Measurements from ENCODE around the gene TMEM163.

The TMEM163 gene

DNA sequence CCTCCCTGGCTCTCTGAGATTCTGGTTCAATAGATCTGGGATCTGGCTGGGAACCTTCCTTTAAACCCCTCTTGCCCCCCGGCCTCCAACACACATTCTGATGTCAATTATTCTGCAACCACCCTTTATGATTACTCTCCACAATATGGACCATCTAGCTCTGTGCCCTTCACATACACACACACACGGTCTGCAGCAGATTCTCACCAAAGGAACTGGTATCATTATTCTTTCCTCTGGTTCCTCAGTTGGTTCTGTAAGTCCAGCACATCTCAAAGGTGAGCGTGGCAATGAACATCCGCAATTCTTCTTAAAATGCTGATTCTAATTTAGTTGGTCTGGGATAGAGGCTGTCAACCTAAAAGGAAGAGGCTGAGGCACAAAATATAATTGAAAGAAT is 2.8 kb upstream of the TMEM163 start:
- DNase-seq = no peak

DNA sequence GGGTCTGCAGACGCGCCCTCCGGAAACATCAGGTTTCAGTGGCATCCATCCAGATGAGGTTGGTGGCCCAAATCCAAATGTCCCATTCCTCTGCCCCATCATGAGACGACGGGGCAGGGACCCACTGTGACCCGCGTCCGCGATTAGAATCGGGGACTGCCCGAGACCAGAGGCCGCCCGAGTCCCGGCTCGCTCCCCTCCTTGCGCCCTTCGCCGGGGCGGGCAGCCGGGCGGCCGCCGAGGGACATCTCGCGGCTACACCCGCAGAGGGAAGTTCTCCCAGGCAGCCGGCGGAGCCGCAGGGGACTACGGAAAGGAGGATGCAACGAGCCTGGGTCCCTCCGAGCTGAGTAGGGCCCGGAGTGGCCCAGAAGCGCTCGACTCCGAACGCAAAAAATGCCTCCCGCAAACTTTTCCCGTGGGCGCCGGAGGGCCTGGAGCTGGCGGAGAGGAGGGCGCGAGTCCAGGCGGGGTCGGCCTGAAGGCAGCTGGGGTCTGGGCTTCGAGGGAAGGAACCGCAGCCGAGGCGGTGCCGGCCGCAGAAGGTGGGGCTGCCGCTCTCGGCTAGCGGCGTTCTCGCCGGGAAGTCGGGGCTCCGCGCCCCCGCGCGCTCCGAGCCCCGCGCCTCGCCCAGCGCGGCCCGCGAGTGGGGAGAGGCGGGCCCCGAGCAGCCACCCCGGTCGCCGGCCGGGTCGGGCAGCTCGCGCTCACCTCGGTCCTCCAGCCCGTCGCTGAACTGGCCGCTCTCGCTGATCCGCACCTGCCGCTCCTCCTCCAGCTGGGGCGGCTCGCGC is 580 bp downstream of the TMEM163 start:
- no peak for DNase-seq

DNA sequence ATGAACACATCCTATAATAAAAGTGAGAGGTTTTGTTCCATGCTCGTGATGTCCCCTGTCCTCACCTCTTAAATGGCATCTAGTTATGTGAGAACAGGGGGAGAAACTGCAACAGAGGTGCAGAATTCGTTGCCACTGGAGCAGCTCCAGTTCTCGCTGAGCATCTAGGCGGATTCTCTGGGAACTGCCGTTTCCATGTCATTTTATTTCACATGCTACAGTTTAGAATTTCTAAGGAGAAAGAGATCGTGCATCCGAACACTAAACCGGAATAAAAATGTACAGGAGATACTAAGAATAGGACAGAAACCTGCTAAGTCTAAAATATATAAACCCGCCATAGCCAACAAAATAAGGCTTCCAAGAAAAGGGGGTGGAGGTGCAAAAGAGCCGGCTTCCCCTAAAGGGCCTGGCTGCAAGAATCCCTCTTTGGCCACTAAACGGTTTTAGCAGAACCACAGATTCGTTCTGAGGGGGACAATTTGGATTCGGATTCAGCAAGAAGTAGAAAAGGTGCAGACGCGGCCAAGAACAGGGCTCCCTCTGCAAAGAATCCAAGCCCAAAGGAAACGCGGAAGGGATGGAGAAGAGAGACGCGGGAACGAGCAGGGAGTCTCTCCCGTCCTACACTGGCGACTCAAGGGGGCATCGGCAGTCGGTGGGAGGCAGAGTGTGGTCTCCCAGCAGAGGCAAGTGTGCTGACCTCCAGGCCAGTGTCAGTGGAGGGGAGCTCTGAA is 1.3 kb downstream of the TMEM163 start:
- no peak for DNase-seq

DNA sequence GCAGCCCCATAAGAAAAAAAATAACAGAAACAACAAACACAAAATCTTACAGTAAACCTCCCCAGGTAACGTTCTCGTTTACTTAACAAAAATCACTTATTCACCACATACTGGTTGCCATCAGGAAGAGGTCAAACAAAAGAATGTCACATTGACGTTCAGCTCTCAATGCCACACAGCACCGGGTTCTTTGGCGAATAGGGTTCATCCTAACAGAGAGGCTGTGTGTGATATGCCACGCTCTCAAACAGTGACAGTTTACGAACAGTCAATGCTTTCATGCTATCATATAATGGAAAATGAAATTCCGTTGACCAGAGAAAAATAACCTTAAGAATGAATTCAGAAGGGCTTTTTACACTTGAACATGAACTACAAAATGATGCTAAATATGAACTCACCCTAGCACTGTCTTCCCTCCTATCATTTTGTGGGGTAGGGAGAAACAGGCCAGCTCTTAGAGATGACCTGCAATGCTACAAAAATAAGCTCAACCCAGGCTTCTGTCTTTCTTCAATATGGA is 2.0 kb downstream of the TMEM163 start:
- no peak for DNase-seq

DNA sequence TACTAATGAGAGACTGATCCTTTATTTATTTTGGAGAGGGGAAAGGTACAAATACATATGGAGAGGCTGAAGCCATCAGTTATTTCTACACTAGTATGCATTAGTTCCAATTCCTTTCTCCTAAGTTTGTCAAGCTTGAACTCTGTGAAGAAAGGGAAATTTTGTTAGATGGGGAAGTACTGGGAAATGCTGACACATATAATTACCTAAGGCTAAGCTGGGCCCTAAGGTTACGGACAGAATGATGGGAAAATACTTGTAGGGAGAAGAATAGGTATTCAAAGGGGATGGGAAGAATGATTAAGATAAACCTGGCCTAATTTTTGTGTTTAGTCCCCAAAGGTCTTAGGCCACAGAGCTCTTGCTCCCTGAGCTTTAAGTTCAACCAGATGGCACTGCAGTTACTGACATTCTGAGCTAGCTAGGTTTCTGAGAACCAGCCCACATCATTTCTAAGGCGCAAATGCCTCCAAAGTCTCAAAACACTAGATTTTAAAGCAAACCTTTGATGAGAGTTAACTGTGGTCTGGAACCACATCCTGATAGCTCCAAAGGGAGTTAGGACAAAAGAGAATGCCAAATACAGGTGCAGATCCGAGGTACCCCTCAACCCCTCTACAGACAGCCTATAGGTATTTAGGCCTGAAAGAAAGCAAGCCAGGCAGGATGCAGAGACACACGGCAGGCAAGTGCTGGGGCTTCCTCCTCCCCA is 2.7 kb downstream of the TMEM163 start:
- DNase-seq = no peak

DNA sequence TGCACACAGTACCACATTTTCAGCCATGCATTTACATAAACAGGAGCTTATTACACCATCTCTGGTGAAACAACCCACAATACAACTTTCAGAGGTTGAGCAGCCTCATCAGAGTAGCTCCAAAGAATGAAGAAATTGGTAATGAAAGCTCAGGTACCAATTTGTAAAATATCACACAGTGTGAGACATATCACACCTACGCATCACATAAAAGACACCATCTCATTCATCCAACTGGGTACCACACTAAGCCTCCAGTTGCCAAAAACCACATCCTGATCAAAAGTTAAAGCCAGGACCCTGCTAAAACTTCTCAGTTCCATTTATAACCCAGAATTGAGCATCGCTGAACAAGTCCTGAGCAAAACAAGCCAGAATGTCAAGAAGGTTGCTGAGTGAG is 4.6 kb downstream of the TMEM163 start:
- peak; percentile 16 for DNase-seq

DNA sequence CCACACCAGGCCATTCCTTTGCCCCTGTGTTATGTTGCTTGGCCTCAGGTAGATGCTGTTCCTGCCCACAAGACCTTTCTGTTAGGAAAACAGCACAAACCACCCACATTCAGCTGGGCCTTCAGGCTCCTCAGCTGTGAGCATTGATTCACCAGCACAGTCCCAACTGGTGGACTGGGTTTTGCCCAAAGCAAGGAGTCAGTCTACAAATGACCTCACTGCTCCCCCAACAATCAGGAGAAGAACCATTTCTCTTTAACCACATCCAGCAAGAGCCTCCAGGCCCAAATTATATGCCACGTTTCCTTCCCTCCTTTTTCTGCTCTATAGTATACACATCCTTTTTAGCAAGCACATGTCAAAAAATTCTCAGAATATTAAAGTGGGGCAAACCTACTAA is 5.2 kb downstream of the TMEM163 start:
- no peak for DNase-seq

DNA sequence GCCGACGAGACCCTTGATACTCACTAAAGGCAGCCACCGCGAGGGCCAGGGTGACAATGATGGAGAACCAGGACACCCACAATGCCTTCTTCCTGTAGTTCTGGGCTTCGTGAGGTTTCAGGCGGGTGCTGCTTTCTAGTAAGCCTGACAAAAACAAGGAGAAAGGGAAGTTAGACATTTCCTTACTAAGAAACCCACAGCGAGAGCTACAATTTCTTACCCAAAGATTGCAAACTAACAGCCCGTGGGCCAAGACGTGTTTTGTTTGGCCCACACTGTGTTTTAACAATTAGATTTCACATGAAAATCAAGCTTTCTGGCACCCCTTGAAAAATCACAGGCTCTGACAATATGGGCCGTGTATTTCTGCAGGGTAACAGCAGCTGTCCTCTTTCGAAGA is 5.6 kb downstream of the TMEM163 start:
- DNase-seq = no peak

DNA sequence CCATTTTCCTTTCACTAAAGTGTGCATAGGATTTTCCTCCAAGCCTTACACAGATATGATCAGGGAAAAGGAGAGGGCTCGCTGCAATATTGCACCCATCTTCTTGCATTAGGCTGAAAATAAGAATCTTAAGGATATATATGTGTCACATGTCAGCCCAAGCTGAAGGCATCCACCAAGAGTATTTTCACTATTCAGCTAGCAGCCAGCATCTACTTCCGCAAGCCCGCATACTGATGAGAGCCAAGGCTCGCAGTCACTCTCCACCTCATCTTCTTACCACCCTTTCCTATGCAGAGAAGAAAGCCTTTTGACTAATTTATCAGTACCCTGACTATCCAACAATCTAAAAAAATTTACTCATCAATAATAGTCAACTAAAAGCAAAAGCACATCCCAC is 6.1 kb downstream of the TMEM163 start:
- DNase-seq = no peak

DNA sequence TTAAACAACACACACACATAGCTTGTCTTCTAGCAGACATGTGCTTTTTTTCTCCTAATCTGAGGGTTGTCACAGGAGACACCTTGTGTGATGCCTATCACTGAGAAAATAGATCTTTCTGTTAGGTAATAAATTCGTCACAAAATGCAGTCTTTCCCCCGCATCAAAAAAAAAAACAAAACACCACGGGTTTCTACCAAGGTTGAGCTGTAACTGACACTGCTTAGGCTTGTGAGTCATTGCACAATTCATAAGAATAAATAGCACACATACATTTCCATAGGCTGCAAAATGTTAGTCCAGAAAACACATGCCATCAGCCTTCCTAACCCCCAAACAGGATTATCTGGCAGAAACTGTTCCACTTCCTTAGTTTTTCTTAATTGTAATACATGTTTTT is 6.5 kb downstream of the TMEM163 start:
- DNase-seq = no peak

DNA sequence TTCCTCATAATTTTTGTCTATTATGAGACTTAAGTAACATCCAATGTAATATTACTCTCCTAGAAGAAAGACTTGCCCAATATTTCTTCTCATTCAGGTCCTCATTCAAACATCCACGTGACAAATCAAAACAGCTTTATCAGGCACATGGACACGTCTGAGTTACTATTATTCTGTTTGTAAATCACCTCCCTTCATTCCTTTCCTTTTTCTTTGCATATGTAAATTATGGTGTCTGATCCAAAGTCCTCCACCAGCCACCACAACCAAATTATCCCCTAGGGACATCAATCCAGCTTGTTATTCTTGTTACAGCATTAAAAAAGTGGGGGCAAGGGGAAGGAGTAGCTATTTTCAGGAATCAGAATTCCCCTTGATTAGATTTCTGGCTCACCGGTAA is 7.1 kb downstream of the TMEM163 start:
- no peak for DNase-seq

DNA sequence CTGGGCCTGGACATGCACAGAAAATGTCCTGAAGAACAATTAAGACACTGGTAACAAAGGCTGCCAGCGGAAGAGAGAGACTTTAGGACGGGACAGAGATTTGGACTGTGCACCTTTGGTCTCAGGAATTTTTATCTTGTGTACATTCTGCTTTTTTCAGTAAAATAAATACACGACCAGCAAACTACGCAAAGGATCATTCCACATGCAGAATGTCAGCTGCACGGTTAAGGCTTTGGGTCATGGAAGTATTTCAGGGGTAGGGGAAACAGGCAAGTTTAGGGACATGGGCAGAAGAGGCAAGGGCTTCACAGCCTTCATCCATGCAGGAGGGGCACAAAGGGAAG is 11.5 kb downstream of the TMEM163 start:
- DNase-seq = no peak

DNA sequence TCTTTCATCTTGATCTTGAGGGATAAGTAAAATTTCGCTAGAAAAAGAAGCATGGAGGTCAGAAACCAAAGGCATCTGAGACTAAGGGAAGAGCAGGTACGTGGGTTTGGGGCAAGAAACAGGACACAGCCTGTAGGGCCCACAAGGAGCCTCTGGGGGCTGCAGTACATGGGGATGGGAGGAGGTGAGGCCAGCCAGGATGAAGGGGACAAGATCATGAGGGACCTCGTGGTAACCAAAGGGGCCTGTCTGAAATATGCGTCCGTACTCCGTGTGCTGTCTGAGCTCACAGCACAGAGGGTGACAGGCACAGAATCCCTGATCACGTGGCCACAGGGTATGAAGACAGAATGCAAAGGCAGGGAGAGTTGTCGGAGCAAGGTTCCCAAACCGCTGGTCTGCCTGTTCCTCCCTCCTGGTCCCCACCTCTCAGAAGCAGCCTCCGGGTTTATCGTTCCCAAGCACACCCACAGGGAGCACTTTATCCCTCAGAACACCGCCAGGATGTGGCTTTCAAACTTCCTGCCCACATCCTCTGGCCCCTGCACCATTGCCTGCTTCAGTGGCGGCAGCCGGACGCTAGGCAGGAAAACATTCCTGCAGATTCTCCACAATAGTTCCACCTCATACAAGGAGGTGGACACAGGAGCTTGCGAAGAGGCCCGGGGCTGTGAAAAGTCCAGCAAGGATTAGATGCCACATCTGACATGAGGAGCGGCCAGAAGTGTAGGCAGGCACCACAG is 12.0 kb downstream of the TMEM163 start:
- DNase-seq = no peak

DNA sequence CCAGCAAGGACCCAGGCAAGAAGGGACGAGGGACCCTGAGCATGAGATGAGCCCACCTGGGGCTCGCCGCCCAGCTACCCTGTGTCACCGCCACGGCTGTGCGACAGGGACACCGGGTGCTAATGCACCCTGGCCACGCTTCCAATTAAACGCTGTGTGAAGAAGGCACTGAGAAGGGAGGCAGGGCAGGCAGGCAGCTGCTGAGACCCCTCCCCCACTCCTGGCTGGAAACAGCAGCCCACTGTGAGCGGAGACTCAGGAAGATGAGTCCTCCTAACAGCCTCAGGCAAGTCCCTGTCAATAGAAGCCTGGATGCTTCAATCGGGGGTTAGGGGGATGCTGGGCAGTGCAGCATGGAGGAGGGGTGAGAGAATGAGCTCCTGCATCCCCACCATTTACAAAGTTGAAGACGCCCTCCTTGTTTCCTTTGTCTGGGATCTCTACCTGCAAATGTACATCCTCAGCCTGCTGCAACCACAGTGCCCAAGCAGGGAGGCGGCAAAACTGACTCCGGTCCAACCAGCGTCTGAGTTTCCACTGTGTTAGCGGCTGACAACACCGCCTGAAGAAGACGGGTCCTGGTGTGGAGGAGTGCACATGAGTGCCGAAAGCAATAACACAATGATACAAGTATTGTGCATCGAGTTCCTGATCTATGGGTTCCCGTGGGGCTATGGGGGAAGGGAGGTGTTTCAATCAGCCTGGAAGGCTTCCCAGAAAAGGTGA is 12.8 kb downstream of the TMEM163 start:
- no peak for DNase-seq

DNA sequence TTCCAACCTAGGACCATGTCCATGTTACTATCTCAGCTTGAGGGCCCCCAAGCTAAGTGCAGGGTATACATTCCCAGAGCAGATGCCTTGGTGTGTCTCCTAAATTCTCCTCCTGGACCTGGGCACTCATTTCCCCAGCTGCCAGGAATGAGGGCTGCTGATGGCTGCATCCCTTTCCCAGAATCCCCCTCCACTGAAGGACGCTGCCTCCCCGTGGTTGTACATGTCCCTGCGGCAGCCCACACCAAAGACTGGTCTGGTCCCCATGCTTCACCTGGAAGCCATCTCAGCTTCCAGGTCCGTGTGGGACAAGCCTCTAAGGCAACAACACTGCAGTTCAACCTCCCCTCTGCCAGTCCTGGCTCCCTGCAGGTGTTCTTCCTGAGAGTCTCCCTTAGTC is 14.6 kb downstream of the TMEM163 start:
- no peak for DNase-seq

DNA sequence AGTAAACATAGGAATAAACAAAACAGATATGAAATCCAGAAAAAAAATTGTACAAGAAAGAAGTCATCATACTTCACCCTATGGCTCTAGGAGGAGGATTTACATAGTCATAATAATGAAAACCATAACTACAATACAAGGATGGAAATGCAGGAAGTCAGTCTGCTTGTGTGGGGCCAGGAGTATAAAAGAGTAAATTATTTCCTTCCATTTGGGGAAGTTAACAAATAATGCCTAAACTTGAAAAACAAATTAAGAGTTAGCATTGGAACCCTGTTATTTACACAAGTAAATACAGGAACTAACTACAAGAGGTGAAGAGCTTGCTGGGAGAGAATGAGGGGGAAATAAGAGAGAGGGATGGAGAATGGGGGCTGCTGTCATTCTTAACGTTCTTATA is 15.4 kb downstream of the TMEM163 start:
- DNase-seq = no peak

DNA sequence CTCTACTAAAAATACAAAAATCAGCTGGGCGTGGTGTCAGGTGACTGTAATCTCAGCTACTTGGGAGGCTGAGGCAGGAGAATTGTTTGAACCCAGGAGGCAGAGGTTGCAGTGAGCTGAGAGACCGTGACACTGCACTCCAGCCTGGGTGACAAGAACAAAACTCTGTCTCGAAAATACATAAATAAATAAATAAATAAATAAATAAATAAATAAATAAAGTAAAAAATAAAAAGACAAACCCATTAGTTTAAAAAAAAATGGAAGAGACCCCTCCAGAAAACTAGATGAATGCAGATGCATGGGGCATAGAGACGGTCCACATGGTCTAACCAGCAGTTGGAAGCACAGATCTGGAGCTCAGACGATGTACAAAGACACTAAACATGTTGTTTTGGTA is 18.1 kb downstream of the TMEM163 start:
- no peak for DNase-seq

DNA sequence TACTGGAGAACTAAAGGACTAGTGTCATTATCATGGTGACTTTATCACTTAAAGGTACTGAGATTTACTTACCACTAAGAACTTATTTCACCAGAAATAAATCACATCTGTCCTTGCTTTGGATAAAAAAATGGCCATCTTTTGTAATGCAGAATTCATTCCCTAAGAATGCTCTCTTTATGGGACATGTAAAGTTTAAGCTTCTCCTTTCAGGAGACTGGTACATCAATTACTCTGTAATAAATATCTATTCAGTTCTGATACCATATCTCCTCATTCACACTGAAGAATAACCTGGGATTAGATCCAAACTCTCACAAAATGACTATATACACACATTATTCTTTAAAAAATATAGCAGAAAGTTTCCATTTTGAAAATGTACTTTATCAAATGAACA is 24.4 kb downstream of the TMEM163 start:
- no peak for DNase-seq

DNA sequence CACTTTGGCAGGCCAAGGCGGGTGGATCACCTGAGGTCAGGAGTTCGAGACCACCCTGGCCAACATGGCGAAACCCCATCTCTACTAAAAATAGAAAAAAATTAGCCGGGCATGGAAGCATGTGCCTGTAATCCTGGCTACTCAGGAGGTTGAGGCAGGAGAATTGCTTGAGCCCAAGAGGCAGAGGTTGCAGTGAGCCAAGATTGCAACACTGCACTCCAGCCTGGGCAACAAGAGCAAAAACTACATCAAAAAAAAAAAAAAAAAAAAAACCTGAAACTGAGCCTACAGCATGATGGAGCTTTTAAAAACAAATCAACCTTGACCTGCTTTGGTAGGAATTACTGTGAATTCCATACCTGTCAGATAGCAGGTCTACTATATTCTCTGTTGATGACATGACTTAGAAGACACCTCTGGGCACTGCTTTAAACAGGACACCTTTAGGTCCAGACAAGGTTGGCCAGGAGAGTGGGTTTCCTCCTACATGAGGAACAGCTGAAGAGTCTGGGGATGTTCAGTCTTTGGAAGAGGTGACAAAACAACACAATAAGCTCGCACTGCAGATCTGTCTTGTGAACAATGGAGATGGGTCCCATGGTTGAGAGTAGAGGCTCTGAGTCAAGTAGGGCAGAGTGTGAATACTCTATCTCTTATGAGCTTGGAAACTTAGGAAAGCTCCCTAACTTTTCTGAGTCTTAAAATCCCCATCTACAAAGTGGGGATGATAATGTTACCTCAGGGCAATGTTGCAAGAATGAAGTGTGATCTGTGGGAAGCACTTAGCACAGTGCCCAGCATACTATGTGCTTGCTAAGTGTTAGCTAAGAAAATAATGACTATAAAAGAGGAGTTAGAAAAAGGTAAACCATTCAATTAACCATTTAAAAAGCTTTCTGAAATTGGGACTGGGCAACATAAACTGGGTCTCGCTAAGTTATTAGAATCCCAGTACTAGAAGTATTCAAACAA is 25.2 kb downstream of the TMEM163 start:
- DNase-seq = no peak

DNA sequence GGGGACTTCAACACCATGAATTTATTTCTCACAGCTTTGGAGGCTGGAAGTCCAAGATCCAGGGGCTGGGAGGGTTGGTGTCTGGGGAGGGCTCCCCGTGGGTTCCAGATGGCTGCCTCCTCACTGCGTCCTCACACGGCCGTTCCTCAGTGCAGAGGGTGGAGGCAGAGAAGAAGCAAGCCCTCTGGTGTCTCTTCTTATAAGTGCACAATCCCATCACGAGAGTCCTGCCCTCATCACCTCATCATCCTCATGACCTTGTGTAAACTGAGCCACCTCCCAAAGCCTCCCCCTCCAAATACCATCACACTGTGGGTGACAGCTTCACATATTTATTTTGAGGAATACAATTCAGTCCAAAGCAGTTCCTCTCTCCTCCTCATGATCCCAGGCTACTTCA is 26.3 kb downstream of the TMEM163 start:
- DNase-seq = no peak

DNA sequence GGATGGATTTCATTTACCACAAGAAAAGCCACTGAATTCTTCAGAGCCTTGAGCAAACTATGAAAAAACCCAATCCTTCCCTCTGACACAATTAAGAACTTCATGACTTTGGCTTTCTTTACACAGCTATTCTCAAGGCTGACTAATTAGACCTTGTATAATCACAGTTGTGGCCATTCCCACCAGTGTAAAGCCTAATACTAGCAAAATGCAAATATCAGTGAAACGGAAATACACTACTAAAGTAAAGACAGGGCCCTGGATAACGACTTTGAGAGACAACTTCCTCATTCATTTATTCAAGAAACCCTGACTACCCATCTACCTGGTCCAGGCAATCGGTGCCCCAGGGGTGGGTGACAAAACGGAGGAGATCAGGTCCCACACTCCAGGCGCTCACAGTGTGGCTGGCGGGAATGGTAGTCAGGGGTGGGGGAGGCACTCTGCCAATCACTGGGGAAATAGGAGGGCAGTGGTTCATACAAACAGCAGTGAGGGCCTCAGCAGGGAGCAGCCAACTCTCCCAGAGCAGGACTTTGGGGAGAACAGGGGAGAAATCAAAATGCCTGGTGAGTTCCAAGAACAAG is 28.1 kb downstream of the TMEM163 start:
- DNase-seq = no peak
